Fibroblast of villous mesenchyme (primary cell): Measurements from ENCODE around the gene POPDC2. TPM values are rescaled to one million over a fixed set of nuclear protein-coding genes. Genes with fewer than 3 reads are reported as not detected.

Source experiments
- DNase-seq: peaks from one replicate; pipeline ENCODE4 v3.0.0-alpha.2; 2010; ENCODE audit warnings: low read depth
- H3K4me3 ChIP-seq: 2 replicates; pipeline ENCODE4 v1.5.1; 2011; ENCODE audit warnings: low read depth, mild to moderate bottlenecking, low read length
- total RNA-seq: library from RNA; depleted of rRNA; stranded (reverse); fragments of >200 nt; gene quantifications from 2 replicates; pipeline ENCODE4 v1.2.3, GENCODE V29; 2012
- TF ChIP-seq, protein P1 (sequence below): IDR thresholded peaks from 2 replicates; pipeline ENCODE4 v1.5.1; 2012; ENCODE audit warnings: low read depth, mild to moderate bottlenecking, low read length; ENCODE audit not compliant: insufficient read depth

POPDC2 gene
- total RNA-seq, 1 donor, result 1.3 TPM

DNA sequence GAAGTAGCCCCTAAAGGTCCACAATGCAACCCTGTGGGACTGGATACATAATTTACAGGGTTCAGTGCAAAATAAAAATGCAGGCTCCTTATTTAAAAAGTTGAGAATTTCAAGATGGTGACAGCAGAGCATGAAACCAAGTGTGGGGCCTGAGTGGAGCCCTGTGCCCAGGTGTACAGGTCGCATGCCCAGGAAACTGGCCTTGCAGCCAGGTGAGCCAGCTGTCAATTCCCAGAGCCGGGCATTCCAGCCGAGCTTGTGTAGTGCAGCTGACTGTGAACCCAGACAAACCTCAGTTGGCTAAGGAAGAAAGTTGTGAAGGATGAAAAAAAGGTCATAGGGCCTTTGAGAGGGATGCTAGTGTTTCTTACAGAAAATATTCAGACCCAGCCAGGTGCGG, 27.6 kb downstream of the POPDC2 start:
- TF ChIP-seq, protein P1, sequence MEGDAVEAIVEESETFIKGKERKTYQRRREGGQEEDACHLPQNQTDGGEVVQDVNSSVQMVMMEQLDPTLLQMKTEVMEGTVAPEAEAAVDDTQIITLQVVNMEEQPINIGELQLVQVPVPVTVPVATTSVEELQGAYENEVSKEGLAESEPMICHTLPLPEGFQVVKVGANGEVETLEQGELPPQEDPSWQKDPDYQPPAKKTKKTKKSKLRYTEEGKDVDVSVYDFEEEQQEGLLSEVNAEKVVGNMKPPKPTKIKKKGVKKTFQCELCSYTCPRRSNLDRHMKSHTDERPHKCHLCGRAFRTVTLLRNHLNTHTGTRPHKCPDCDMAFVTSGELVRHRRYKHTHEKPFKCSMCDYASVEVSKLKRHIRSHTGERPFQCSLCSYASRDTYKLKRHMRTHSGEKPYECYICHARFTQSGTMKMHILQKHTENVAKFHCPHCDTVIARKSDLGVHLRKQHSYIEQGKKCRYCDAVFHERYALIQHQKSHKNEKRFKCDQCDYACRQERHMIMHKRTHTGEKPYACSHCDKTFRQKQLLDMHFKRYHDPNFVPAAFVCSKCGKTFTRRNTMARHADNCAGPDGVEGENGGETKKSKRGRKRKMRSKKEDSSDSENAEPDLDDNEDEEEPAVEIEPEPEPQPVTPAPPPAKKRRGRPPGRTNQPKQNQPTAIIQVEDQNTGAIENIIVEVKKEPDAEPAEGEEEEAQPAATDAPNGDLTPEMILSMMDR, result no peak
- H3K4me3 ChIP-seq, result no peak overlapping the region
- no peak for DNase-seq

DNA sequence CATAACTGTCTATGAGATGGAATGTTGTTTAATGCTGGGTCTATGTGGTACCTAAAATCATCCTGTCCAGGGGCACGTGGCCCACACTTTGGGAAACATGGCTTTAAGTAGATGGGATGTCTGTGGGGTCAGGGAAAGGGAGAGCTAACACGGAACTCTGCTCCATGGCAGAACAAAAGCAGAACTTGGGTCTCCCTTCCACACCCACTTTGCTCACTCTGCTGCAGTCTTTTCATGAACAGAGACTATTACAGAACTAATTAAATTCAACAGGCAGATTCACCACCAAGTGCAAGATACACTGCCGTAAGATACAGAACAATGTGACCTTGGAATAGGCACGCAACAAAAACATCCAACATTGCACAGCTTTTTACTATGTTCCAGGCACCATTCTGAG, 28.2 kb downstream of the POPDC2 start:
- no peak for DNase-seq
- TF ChIP-seq, protein P1, result no peak
- no peak overlapping the region for H3K4me3 ChIP-seq

DNA sequence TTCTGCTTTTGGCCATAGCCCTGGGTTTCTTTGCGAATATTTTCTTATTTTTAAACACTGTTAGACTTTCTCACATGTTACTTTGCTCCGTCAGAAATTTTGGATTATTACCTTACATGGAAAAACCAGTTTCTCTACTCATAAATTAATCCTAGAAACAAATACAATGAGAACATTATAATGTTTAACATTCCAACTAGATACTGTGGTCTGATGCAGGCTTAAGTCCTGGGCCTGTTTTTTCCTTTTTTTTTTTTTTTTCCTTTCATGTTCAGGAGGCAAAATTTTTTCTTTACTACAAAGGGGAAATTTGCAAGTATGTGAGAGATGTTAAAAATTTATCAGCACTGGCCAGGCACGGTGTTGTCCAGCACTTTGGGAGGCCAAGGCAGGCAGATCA, 28.9 kb downstream of the POPDC2 start:
- DNase-seq, result peak; percentile 18
- TF ChIP-seq, protein P1, result no peak
- H3K4me3 ChIP-seq, result no peak overlapping the region

DNA sequence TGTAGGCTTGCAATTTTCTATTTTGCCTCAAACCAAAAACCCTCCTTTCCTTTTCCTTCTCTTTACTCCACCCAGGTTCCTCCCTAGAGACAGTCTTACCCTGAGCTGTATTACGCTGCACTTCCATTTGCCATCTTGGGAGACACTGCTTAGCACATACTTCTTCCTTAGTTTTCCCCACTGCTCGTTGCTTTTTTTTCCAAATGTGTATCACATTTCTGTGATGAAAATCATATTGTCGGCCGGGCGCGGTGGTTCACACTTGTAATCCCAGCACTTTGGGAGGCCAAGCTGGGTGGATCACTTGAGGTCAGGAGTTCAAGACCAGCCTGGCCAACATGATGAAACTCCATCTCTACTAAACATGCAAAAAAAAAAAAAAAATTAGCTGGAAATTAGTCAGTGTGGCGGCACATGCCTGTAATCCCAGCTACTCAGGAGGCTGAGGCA, 29.5 kb downstream of the POPDC2 start:
- DNase-seq, result peak; percentile 12
- TF ChIP-seq, protein P1, result no peak

DNA sequence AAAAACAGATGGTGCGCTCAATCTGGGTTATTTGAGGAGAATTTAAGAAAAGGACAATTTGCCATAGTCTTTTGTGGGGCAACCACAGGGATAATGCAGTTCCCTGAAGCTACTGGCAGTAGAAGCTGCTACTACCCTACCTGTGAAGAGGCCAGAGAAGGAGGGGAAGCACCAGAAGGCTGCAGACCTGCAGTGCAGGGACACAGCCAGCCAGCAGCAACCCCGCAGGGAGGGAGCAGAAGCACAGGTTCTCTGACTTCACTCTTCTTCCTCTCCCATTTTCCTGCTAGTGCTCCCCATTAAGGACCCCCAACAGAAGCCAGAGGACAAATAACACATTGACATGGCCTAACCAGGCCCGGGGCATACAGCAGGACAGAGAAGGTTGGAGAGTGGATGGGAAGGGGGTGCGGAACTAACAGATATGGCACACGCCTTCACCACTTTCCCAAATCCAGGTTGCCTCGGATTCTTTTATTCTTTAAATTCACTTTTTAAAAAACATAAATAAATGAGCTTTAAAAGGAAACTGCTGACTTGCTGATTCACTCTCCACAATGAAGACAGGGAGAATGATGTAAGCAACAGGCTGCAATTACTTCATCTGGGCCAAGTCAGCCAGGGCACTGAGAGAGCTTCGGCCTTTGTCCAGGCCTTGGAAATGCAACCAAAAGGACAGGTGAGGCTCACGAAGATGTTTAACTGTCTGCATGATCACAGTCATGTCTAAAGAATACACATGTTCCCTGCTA, 30.1 kb downstream of the POPDC2 start:
- DNase-seq, result peak; percentile 75
- no peak overlapping the region for H3K4me3 ChIP-seq
- TF ChIP-seq, protein P1, result no peak

More for the DNA sequence above, 29.5 kb downstream of the POPDC2 start:
- no peak overlapping the region for H3K4me3 ChIP-seq

DNA sequence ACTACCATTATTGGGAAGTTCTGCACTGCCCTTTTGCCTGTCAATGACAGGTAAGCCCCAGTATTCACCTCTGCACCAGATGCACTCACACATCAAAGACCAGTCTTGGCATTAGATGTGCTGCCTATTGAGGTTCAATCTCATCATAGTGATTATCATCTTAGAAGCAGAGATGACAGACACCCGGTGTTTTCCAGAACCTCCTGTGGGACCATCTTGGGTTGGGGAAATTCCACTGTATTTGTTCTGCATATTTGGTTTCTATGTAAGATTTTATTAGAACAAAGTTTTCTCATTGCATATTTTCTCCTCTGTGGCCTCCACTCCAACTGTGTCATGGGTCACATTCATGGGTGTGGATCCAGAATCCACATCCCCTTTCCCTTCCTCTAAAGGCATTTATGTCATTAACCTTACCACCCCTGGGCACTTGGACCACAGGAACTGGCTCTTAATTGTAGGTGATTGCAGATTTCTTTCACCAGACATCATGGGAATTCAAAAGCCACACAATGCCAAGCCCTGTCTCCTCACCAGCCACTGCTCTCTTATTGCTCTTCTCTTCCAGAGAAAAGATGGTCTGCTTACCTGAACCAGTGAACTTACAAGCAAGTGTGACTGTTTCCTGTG, 31.5 kb downstream of the POPDC2 start:
- peak; percentile 16 for DNase-seq
- no peak overlapping the region for H3K4me3 ChIP-seq

More for the DNA sequence above, 31.5 kb downstream of the POPDC2 start:
- TF ChIP-seq, protein P1, result no peak
